COR-L47 (cell line): ENCODE data around the gene NDN.

Source experiments
- DNase-seq: peaks from one replicate; lab custom pipeline; 2025; lab: John Stamatoyannopoulos, UW

NDN gene

DNA sequence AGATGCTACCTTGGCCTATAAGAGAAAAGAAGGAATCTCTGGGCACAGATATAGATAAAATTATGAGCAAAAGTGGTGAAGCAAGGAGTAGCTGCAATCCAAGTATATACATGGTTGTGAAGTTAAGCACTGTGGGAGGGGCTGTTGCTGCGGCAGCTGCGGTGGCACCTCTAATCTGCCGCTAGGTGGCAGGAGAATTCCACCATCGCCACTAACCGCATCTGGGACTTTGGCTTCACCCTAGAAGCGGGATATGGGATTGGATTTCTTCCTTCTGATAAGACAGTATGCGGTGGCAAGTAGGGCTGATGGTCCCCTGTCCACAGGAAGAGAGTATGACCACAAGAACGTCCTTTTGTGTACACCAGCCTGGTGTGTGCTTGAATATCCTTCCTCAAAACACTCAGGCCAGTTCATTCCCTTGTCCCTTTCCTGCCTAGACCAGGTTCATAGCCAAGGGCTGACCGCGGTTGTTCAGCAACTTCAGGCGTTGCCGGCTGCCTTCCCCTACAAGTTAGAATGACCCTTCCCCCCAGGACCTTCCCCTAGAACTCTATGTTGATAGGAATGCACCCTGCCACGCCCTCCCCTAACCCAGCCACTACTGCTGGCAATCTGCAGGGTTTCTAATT, 44.6 kb downstream of the NDN start:
- DNase-seq: peak; percentile 60
